H1 (cell line): ENCODE measurements around the gene STAG1. TPM values are rescaled to one million over a fixed set of nuclear protein-coding genes. Genes with fewer than 3 reads are reported as not detected.

Experiments
- CTCF ChIA-PET: fragments of 300-600 bp; sonication (Branson Sonifier 250); formaldehyde crosslinking; loops from one replicate; lab custom pipeline; 2021; ENCODE audit not compliant: partially characterized antibody; lab: Charles Lee
- POLR2A ChIA-PET: fragments of 300-600 bp; sonication (Branson Sonifier 250); formaldehyde crosslinking; loops from one replicate; lab custom pipeline; 2021; ENCODE audit warnings: inconsistent platforms; ENCODE audit not compliant: partially characterized antibody; lab: Charles Lee
- DNase-seq, 2 experiments: peaks; one replicate each; pipeline versions ENCODE4 v3.0.0 to v3.0.0-alpha.2; 2010 to 2022; ENCODE audit warnings: low spot score in 2 of 2, low read depth in 1 of 2, mixed read lengths in 1 of 2
- FAIRE-seq: peaks from 2 replicates; lab custom pipeline; 2011; peaks lifted over from hg19 to GRCh38; lab: Jason Lieb, UNC
- H2AFZ ChIP-seq: 2 replicates; pipeline ENCODE4 v1.8.1; 2012; ENCODE audit warnings: low read length, inconsistent platforms
- H2AK5ac ChIP-seq: 2 replicates; pipeline ENCODE4 v1.6.1; 2013; ENCODE audit warnings: low read depth, low read length
- H2BK120ac ChIP-seq: replicated peaks from 2 replicates; pipeline ENCODE3; 2013; ENCODE audit warnings: low read depth, low read length, inconsistent platforms
- H2BK12ac ChIP-seq: 2 replicates; pipeline ENCODE4 v1.6.1; 2013; ENCODE audit warnings: low read depth, low read length
- H2BK15ac ChIP-seq: 2 replicates; pipeline ENCODE4 v1.6.1; 2013; ENCODE audit warnings: low read length
- H2BK20ac ChIP-seq: 2 replicates; pipeline ENCODE4 v1.6.1; 2013; ENCODE audit warnings: low read length
- H2BK5ac ChIP-seq: 2 replicates; pipeline ENCODE4 v1.6.1; 2013; ENCODE audit warnings: low read depth, low read length
- H3K14ac ChIP-seq: 2 replicates; pipeline ENCODE4 v1.6.1; 2013; ENCODE audit warnings: inconsistent platforms; ENCODE audit not compliant: insufficient read length
- H3K18ac ChIP-seq: 2 replicates; pipeline ENCODE4 v1.6.1; 2013; ENCODE audit warnings: low read length; ENCODE audit errors: extremely low read depth
- H3K23ac ChIP-seq: 2 replicates; pipeline ENCODE4 v1.6.1; 2013; ENCODE audit warnings: inconsistent platforms; ENCODE audit not compliant: insufficient read length
- H3K23me2 ChIP-seq: 2 replicates; pipeline ENCODE4 v1.6.1; 2013; ENCODE audit warnings: low read depth, low read length
- H3K27ac ChIP-seq: 2 replicates; pipeline ENCODE4 v1.6.1; 2011; ENCODE audit warnings: low read depth, low read length, inconsistent platforms
- H3K27me3 ChIP-seq, 4 experiments: replicated peaks in 1 of 4; 1 replicate in 1 of 4; 2 replicates in 3 of 4; pipeline versions ENCODE4 v1.6.1 to v1.8.1; 2011 to 2013; ENCODE audit warnings: low read length in 3 of 4, mild to moderate bottlenecking in 3 of 4, inconsistent platforms in 2 of 4, mixed read lengths in 2 of 4, moderate library complexity in 1 of 4; ENCODE audit not compliant: control insufficient read depth in 3 of 4, insufficient read depth in 3 of 4; ENCODE audit errors: extremely low read depth in 1 of 4
- H3K36me3 ChIP-seq, 4 experiments: 2 replicates each; pipeline versions ENCODE4 v1.6.1 to v1.8.1; 2011 to 2013; ENCODE audit warnings: mild to moderate bottlenecking in 4 of 4, low read length in 3 of 4, moderate library complexity in 2 of 4, control low read depth in 1 of 4, inconsistent platforms in 1 of 4; ENCODE audit not compliant: insufficient read depth in 4 of 4, control insufficient read depth in 2 of 4
- H3K4ac ChIP-seq: replicated peaks from 2 replicates; pipeline ENCODE3; 2013; ENCODE audit warnings: low read length, low read depth, mixed read lengths, inconsistent platforms; ENCODE audit not compliant: insufficient read length
- H3K4me1 ChIP-seq, 4 experiments: replicated peaks in 1 of 4; 1 replicate in 1 of 4; 2 replicates in 3 of 4; pipeline versions ENCODE4 v1.6.1 to v1.8.1; 2011 to 2013; ENCODE audit warnings: low read length in 3 of 4, inconsistent platforms in 2 of 4, mixed read lengths in 1 of 4; ENCODE audit not compliant: insufficient read depth in 4 of 4, control insufficient read depth in 3 of 4
- H3K4me2 ChIP-seq, 2 experiments: 2 replicates each; pipeline versions ENCODE4 v1.6.1 to v1.8.1; 2011 to 2013; ENCODE audit warnings: low read depth in 2 of 2, low read length in 2 of 2, control low read depth in 1 of 2, inconsistent platforms in 1 of 2, mild to moderate bottlenecking in 1 of 2; ENCODE audit not compliant: insufficient read depth in 1 of 2
- H3K4me3 ChIP-seq, 4 experiments: fragments of 200-600, 300-600 bp in 1 of 4; sonication (generic), shearing (Covaris generic), sonication (Bioruptor Twin) in 1 of 4; 2 replicates each; pipeline versions ENCODE4 v1.5.1 to v1.8.1; 2011 to 2016; ENCODE audit warnings: low read length in 4 of 4, low read depth in 3 of 4, control low read depth in 2 of 4, inconsistent platforms in 2 of 4, mild to moderate bottlenecking in 2 of 4, mixed read lengths in 1 of 4, moderate library complexity in 1 of 4; ENCODE audit not compliant: insufficient read depth in 2 of 4; ENCODE audit errors: extremely low read depth in 1 of 4
- H3K56ac ChIP-seq: replicated peaks from 2 replicates; pipeline ENCODE3; 2013; ENCODE audit warnings: low read depth, mild to moderate bottlenecking, mixed read lengths, low read length, inconsistent platforms; ENCODE audit not compliant: insufficient read length
- H3K79me1 ChIP-seq: 2 replicates; pipeline ENCODE4 v1.6.1; 2013; ENCODE audit warnings: low read depth, low read length, control low read depth
- H3K79me2 ChIP-seq, 2 experiments: 2 replicates each; pipeline versions ENCODE4 v1.6.1 to v1.8.1; 2012 to 2013; ENCODE audit warnings: low read length in 2 of 2, mild to moderate bottlenecking in 2 of 2, inconsistent platforms in 1 of 2; ENCODE audit not compliant: insufficient read depth in 2 of 2, control insufficient read depth in 1 of 2
- H3K9ac ChIP-seq, 4 experiments: replicated peaks in 1 of 4; 1 replicate in 1 of 4; 2 replicates in 3 of 4; pipeline versions ENCODE4 v1.6.1 to v1.8.1; 2011 to 2013; ENCODE audit warnings: low read depth in 3 of 4, low read length in 3 of 4, control low read depth in 2 of 4, mild to moderate bottlenecking in 2 of 4, moderate library complexity in 2 of 4, inconsistent platforms in 1 of 4; ENCODE audit errors: extremely low read depth in 1 of 4
- H3K9me3 ChIP-seq, 2 experiments: 2 replicates each; pipeline versions ENCODE4 v1.6.1 to v1.8.1; 2012 to 2013; ENCODE audit warnings: mild to moderate bottlenecking in 2 of 2, moderate library complexity in 2 of 2, control low read depth in 1 of 2, inconsistent platforms in 1 of 2, low read depth in 1 of 2, low read length in 1 of 2, mixed read lengths in 1 of 2; ENCODE audit not compliant: insufficient read depth in 2 of 2
- H4K20me1 ChIP-seq, 2 experiments: replicated peaks in 1 of 2; 2 replicates each; pipeline versions ENCODE3 to v1.8.1; 2011 to 2013; ENCODE audit warnings: inconsistent platforms in 2 of 2, low read length in 2 of 2, mild to moderate bottlenecking in 1 of 2; ENCODE audit not compliant: insufficient read depth in 2 of 2, control insufficient read depth in 1 of 2
- H4K5ac ChIP-seq: 2 replicates; pipeline ENCODE4 v1.6.1; 2013; ENCODE audit warnings: low read length, low read depth, mixed read lengths, inconsistent platforms; ENCODE audit not compliant: insufficient read length
- H4K8ac ChIP-seq: 2 replicates; pipeline ENCODE4 v1.8.0; 2013; ENCODE audit warnings: mild to moderate bottlenecking, moderate library complexity, low read length, inconsistent platforms; ENCODE audit not compliant: insufficient read depth; ENCODE audit errors: extremely low read depth
- H4K91ac ChIP-seq: replicated peaks from 2 replicates; pipeline ENCODE3; 2013; ENCODE audit warnings: low read length, mixed read lengths, inconsistent platforms; ENCODE audit not compliant: insufficient read length
- SP2 ChIP-seq: IDR thresholded peaks from 2 replicates; pipeline ENCODE4 v1.6.1; 2012; ENCODE audit warnings: mild to moderate bottlenecking, low read length, inconsistent platforms
- SUZ12 ChIP-seq: fragments of 200-600 bp; sonication (generic); IDR thresholded peaks from 2 replicates; pipeline ENCODE4 v1.6.1; 2012; ENCODE audit warnings: mild to moderate bottlenecking, inconsistent platforms, low read length, moderate library complexity, mixed read lengths
- TEAD4 ChIP-seq: IDR thresholded peaks from 2 replicates; pipeline ENCODE4 v1.6.1; 2012; ENCODE audit warnings: low read depth, low read length, inconsistent platforms, mixed read lengths
- WGBS, 2 experiments: shearing (Covaris generic) in 1 of 2; methylation state at CpG; one replicate each; pipeline versions ENCODE4 v1.1.6 to v1.1.7; 2013 to 2015; ENCODE audit warnings: low lambda C conversion rate in 2 of 2, mixed read lengths in 2 of 2, inconsistent platforms in 1 of 2, low coverage in 1 of 2, missing lambda C conversion rate in 1 of 2; ENCODE audit not compliant: insufficient replicate concordance in 2 of 2, insufficient coverage in 1 of 2, insufficient read length in 1 of 2; ENCODE audit errors: extremely low coverage in 1 of 2, missing lambda C conversion rate in 1 of 2; 5-methylcytosine and 5-hydroxymethylcytosine counted together
- polyA plus RNA-seq, 7 experiments: library from polyadenylated mRNA; depleted of rRNA in 3 of 7; stranded (reverse) in 5 of 7; unstranded in 2 of 7; fragments of >200 nt in 5 of 7; fragments of 200-250 nt in 2 of 7; gene quantifications; 1 replicate in 5 of 7; 2 replicates in 1 of 7; 4 replicates in 1 of 7; pipeline versions ENCODE4 v1.2.1 to v1.2.3, GENCODE V29; 2011 to 2013; ENCODE audit warnings: missing spikeins in 2 of 7, mixed read lengths in 2 of 7
- total RNA-seq: library from RNA; stranded (reverse); fragmentation: NEBNext Ultra II Directional; extraction: Animal tissue kit (Norgen Biotek cat#: 25700); gene quantifications from 2 replicates; pipeline ENCODE4 v1.2.1, GENCODE V29; 2021

Gene STAG1
- total and polyA plus RNA-seq, 2 of the 8 experiments (the other 6 are each of a cell fraction or from before 2014, with no cell fraction given) = 4.6 to 23.4 TPM

GRCh38 chr3:136698361-136698760 lies 53.8 kb downstream of the STAG1 start:
- H4K20me1 ChIP-seq = no peaks in the 10 kb centered on the region
- H3K79me2 ChIP-seq = peaks cover 0 to 84% of the 10 kb centered on the region in 2 experiments; a peak in 2 of 4 replicates
- no peak overlapping the region for H3K56ac ChIP-seq
- no peak for TF ChIP-seq SUZ12
- peak; percentile 77 for TF ChIP-seq TEAD4
- TF ChIP-seq SP2 = no peak
- DNase-seq (no peak), FAIRE-seq (no peak)
- H2BK20ac ChIP-seq = no peak overlapping the region
- no peak overlapping the region for H4K5ac ChIP-seq
- H2BK5ac ChIP-seq = no peak overlapping the region
- H4K91ac ChIP-seq = no peak overlapping the region
- H4K8ac ChIP-seq = no peak overlapping the region
- H2AK5ac ChIP-seq = no peak overlapping the region
- CTCF ChIA-PET = interaction anchor here (1.4 kb wide), 1 partner anchor 15 kb away, joined by 4 read pairs; no protein-coding TSS in a partner anchor
- no peak overlapping the region for H3K4me2 ChIP-seq
- no peak overlapping the region for H3K18ac ChIP-seq
- POLR2A ChIA-PET = interaction anchor here (1.5 kb wide), 1 partner anchor 54 kb away, joined by 3 read pairs; the partner anchor contains the start of gene STAG1
- no peak overlapping the region for H3K27ac ChIP-seq
- no peak overlapping the region for H2AFZ ChIP-seq
- H3K23ac ChIP-seq = no peak overlapping the region
- H2BK120ac ChIP-seq = no peak overlapping the region
- peaks cover 0 to 9% (median 3%) of the 10 kb centered on the region in 4 experiments; a peak in 2 of 8 replicates for H3K36me3 ChIP-seq
- peaks cover 7% of the 10 kb centered on the region; the same call in 1 of the 2 replicates for H3K79me1 ChIP-seq
- no peaks in the 10 kb centered on the region for H3K27me3 ChIP-seq
- peaks cover 12 to 22% of the 10 kb centered on the region in 2 experiments; a peak in 3 of 4 replicates for H3K9me3 ChIP-seq
- H3K23me2 ChIP-seq = no peaks in the 10 kb centered on the region
- H3K4me3 ChIP-seq = no peak overlapping the region
- no peak overlapping the region for H2BK15ac ChIP-seq
- H3K14ac ChIP-seq = no peak overlapping the region
- 34% methylated on average over 3 of the region's 3 CpGs; no CpG with 5 or more reads in 1 of the 2 experiments for WGBS, 2 experiments
- H3K4ac ChIP-seq = no peak overlapping the region
- peaks cover 0 to 4% (median 1%) of the 10 kb centered on the region in 4 experiments; a peak in 1 of 7 replicates for H3K4me1 ChIP-seq
- H2BK12ac ChIP-seq = no peak overlapping the region
- H3K9ac ChIP-seq = no peak overlapping the region
